ENCODE measurements around the gene RHEB.

Gene RHEB

GRCh38 chr7:151429237-151429559, 90.5 kb downstream of the RHEB start:
- no peak for FAIRE-seq

- no peak for FAIRE-seq
These were observed 91.1 kb downstream of the RHEB start for GRCh38 chr7:151428378-151429236.

- FAIRE-seq = no peak
These were observed 91.9 kb downstream of the RHEB start for GRCh38 chr7:151427705-151428377.

GRCh38 chr7:151426904-151427704, 92.6 kb downstream of the RHEB start:
- no peak for FAIRE-seq

- FAIRE-seq = no peak
These were observed 93.2 kb downstream of the RHEB start for GRCh38 chr7:151426441-151426903.

GRCh38 chr7:151425670-151426440, 93.8 kb downstream of the RHEB start:
- FAIRE-seq = no peak

- no peak for FAIRE-seq
These were observed 94.9 kb downstream of the RHEB start for GRCh38 chr7:151424799-151425198.

GRCh38 chr7:151423936-151424335, 95.8 kb downstream of the RHEB start:
- FAIRE-seq = no peak

GRCh38 chr7:151423226-151423625, 96.5 kb downstream of the RHEB start:
- no peak for FAIRE-seq

- FAIRE-seq = no peak
These were observed 97.5 kb downstream of the RHEB start for GRCh38 chr7:151422212-151422611.

GRCh38 chr7:151420144-151420543, 99.6 kb downstream of the RHEB start:
- no peak for FAIRE-seq

GRCh38 chr7:151416941-151417315, 102.8 kb downstream of the RHEB start:
- FAIRE-seq = no peak

GRCh38 chr7:151416112-151416940, 103.4 kb downstream of the RHEB start:
- FAIRE-seq = no peak

All from G401.6 (cell line).